ENCODE results near the gene ALG9. TPM values are rescaled to one million over a fixed set of nuclear protein-coding genes. Genes with fewer than 3 reads are reported as not detected.

Gene ALG9
- total RNA-seq, 1 experiment from 2014 or later, result 27.8 TPM

DNA sequence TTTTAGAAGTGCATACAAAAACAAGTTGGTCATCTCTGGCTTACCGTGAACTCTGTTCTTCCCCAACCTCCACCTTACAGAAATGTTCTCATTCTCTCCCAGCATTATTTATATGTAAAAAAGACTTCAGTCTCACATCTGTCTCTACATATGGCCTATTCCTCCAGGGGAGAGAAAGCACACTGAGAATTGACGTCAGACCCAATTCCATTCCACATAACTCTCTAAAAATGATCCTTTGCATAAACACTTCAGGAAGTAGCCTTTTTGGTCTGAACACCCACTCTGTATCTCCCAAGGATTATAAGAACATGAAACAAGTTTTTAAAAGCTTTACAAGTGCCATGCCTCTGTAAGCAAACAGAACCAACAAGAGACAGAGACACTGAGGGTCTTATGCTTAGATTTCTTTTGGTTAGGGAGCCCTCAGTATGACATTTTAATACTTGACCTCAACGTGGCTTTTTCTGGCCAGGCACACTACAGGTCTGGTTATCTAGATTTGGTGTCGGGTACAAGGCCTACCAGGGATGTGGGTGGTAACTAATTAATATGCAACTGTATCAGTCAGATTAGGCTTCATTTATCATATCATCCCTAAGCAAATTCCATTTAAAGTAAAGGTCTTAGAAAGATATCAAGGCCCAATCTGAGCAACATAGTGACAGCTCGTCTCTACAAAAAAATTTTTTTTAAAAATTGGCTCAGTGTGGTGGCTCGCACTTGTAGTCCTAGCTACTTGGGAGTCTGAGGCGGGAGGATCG is 56.6 kb downstream of the ALG9 start:
- no peaks in the 10 kb centered on the region for H3K79me2 ChIP-seq (ENCODE audit: low read depth)
- H3K36me3 ChIP-seq (ENCODE audit: low read depth), result no peaks in the 10 kb centered on the region
- intact Hi-C loops (cut with micrococcal nuclease; ENCODE audit: unreplicated experiment), result no loop called here
- ChIA-PET POLR2A (ENCODE audit: unreplicated experiment) (no interaction called here), CTCF (no interaction called here)
- no peak overlapping the region for H3K4me3 ChIP-seq
- H2AFZ ChIP-seq, result no peak overlapping the region
- no peaks in the 10 kb centered on the region for H3K9me3 ChIP-seq (ENCODE audit: insufficient read depth, low read depth)
- H3K9me2 ChIP-seq (ENCODE audit: insufficient read depth), result no peaks in the 10 kb centered on the region
- H3F3A ChIP-seq (ENCODE audit: insufficient read depth, low read depth), result no peaks in the 10 kb centered on the region
- H3K27ac ChIP-seq, result no peak overlapping the region
- H3K4me2 ChIP-seq, result no peak overlapping the region
- no peaks in the 10 kb centered on the region for H4K20me1 ChIP-seq (ENCODE audit: insufficient read depth)
- DNase-seq, result no peak
- no peak for TF ChIP-seq EZH2 (IDR thresholded peaks at IDR 0.05; ENCODE audit: low read depth)
- TF ChIP-seq, protein P1, sequence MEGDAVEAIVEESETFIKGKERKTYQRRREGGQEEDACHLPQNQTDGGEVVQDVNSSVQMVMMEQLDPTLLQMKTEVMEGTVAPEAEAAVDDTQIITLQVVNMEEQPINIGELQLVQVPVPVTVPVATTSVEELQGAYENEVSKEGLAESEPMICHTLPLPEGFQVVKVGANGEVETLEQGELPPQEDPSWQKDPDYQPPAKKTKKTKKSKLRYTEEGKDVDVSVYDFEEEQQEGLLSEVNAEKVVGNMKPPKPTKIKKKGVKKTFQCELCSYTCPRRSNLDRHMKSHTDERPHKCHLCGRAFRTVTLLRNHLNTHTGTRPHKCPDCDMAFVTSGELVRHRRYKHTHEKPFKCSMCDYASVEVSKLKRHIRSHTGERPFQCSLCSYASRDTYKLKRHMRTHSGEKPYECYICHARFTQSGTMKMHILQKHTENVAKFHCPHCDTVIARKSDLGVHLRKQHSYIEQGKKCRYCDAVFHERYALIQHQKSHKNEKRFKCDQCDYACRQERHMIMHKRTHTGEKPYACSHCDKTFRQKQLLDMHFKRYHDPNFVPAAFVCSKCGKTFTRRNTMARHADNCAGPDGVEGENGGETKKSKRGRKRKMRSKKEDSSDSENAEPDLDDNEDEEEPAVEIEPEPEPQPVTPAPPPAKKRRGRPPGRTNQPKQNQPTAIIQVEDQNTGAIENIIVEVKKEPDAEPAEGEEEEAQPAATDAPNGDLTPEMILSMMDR (conservative IDR thresholded peaks at IDR 0.05), result no peak
- H3K4me1 ChIP-seq (replicated peaks; ENCODE audit: insufficient read depth), result no peaks in the 10 kb centered on the region
- no TSS peak for BruUV-seq (replicated peaks)
- H3K27me3 ChIP-seq (ENCODE audit: insufficient read depth, low read depth), result no peaks in the 10 kb centered on the region

GRCh38 chr11:111814106-111814505 is 57.3 kb downstream of the ALG9 start:
- Histone ChIP-seq H3K4me3 (no peak overlapping the region), H3K27me3 (ENCODE audit: insufficient read depth, low read depth) (no peaks in the 10 kb centered on the region), H3K9me3 (ENCODE audit: insufficient read depth, low read depth) (no peaks in the 10 kb centered on the region), H3K27ac (no peak overlapping the region), H3K79me2 (ENCODE audit: low read depth) (no peaks in the 10 kb centered on the region), H3K9me2 (ENCODE audit: insufficient read depth) (no peaks in the 10 kb centered on the region), H3F3A (ENCODE audit: insufficient read depth, low read depth) (no peaks in the 10 kb centered on the region), H3K36me3 (ENCODE audit: low read depth) (no peaks in the 10 kb centered on the region), H3K4me1 (replicated peaks; ENCODE audit: insufficient read depth) (no peaks in the 10 kb centered on the region), H3K4me2 (no peak overlapping the region), H4K20me1 (ENCODE audit: insufficient read depth) (no peaks in the 10 kb centered on the region), H2AFZ (no peak overlapping the region)
- POLR2A ChIA-PET (ENCODE audit: unreplicated experiment), result no interaction called here
- intact Hi-C loops (cut with micrococcal nuclease; ENCODE audit: unreplicated experiment), result no loop called here
- DNase-seq, result no peak
- TF ChIP-seq, protein P1 (conservative IDR thresholded peaks at IDR 0.05), result no peak
- TF ChIP-seq EZH2 (IDR thresholded peaks at IDR 0.05; ENCODE audit: low read depth), result no peak
- CTCF ChIA-PET, result no interaction called here
- no TSS peak for BruUV-seq (replicated peaks)

GRCh38 chr11:111812211-111812610 is 59.2 kb downstream of the ALG9 start:
- CTCF ChIA-PET, result no interaction called here
- Histone ChIP-seq H4K20me1 (ENCODE audit: insufficient read depth) (no peaks in the 10 kb centered on the region), H3K4me1 (replicated peaks; ENCODE audit: insufficient read depth) (no peaks in the 10 kb centered on the region), H3K9me2 (ENCODE audit: insufficient read depth) (no peaks in the 10 kb centered on the region), H3K27me3 (ENCODE audit: insufficient read depth, low read depth) (no peaks in the 10 kb centered on the region), H3K4me3 (no peak overlapping the region), H3F3A (ENCODE audit: insufficient read depth, low read depth) (no peaks in the 10 kb centered on the region), H3K4me2 (no peak overlapping the region), H3K36me3 (ENCODE audit: low read depth) (no peaks in the 10 kb centered on the region), H3K9me3 (ENCODE audit: insufficient read depth, low read depth) (no peaks in the 10 kb centered on the region), H3K79me2 (ENCODE audit: low read depth) (no peaks in the 10 kb centered on the region), H3K27ac (no peak overlapping the region), H2AFZ (no peak overlapping the region)
- POLR2A ChIA-PET (ENCODE audit: unreplicated experiment), result no interaction called here
- no peak for DNase-seq
- BruUV-seq (replicated peaks), result no TSS peak
- intact Hi-C loops (cut with micrococcal nuclease; ENCODE audit: unreplicated experiment), result no loop called here
- TF ChIP-seq EZH2 (IDR thresholded peaks at IDR 0.05; ENCODE audit: low read depth), result no peak
- TF ChIP-seq, protein P1 (conservative IDR thresholded peaks at IDR 0.05), result no peak
